Caki2 (cell line): ENCODE results near the gene VWA7. TPM values are rescaled to one million over a fixed set of nuclear protein-coding genes. Genes with fewer than 3 reads are reported as not detected.

Source experiments
- DNase-seq: peaks from one replicate; pipeline ENCODE4 v3.0.0-alpha.2; 2015; ENCODE audit warnings: low read depth
- in situ Hi-C: cut with HindIII; loops from 2 replicates; pipeline ENCODE4 v1.10.0; 2016; ENCODE audit warnings: low sequenced_read_pairs, low pct_unique_long_range_greater_than_20kb, mixed read lengths
- total RNA-seq: library from RNA; depleted of rRNA; stranded (reverse); fragments of >200 nt; shearing (Covaris generic); gene quantifications from 2 replicates; pipeline ENCODE4 v1.2.3, GENCODE V29; 2014; ENCODE audit warnings: low replicate concordance

Gene VWA7
- total RNA-seq, 1 experiment from 2014 or later: 5.5 TPM

DNA sequence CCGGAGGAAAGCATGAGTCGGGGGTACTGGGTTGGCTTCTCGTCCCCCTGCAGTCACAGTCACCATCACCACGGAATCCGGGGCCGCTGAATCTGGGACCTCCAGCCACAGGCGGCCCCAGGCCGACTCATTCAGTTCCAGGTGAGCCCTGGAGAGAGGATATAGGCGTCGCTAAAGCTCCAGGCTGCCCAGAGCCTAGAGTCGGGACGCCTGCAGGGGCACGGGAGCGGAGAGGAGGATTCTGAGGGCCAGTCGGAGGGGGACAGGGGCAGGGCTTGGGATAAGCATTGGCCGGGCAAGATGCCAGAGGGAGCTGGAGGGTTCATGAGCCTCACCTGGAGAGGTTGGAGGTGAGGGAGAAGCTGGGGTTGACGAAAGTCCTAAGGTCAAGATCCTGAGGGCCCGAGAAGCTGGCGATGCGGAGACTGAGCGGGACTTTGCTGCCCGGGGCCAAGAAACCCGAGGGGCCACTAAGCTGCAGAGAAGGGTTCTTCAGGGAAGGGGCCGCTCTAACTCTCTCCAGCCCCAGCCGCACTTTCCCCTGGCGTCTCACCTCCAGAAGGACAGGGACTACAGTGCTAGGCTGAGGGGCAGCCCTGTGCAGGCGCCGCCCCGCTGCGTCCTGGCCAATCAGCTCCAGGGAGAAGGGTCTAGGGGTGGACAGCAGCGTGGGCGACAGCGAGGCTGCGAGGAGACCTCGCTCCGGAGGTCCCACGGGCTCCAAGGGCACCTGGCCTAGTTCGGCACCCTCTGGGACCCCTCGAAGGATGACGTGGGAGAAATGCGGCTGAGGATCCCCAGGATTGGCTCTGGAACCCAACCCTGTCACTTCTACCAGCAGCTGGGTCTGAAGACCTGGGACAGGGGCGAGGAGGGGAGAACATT, 11.0 kb downstream of the VWA7 start:
- no peak for DNase-seq
- in situ Hi-C loops: no loop called here

DNA sequence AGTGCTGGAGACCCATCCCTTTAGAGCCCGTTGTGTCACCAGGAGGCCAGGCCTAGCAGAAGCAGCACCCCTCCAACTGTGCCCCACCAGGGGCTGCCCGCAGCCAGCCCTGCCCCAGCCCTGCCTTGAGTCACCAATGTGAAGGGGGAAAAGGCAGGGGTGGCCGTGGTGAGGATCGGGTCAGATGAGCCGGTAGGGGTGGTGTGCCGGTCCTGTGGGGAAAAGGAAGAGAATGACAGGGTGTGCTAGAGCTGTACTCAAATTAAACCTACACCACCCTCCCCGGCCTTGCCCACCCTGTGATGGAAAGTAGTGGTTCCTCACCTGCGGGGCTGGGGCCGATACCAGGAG, 11.6 kb downstream of the VWA7 start:
- in situ Hi-C loops: no loop called here
- DNase-seq: no peak

DNA sequence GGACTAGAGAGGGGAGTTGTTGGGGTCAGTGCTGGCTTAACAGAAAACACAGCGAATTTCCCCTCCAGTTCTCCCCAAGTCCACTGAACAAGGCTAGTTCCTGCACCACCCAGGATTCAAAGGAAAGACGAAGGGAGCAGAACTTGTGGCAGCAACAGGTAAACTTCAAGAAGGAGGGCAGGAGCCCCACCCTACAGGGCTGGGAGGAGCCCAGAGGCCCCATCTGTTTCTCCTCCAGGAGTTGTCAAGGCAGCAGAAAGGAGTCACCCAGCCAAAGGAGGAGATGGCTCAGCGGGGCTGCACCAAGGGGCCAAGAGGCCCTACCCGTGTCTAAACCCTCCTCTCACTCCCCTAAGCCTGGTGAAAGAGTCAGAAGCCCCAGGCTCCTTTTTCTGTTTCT, 12.9 kb downstream of the VWA7 start:
- in situ Hi-C loops: no loop called here
- no peak for DNase-seq

DNA sequence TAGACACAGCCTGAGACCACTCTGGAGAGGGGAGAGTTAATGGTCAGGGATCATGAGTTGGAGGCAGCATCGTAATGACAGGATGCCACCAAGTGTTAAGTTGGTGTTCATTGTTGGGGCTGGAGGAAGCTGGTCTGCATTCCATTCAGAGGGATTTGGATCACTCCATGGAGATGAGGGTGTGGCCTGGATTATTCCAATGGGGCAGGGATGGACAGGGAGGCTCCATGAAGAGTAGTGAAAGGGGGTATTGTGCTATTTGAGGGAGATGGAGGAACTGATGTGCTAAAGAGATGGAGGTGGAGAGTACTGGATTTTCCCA, 13.5 kb downstream of the VWA7 start:
- in situ Hi-C loops: no loop called here
- DNase-seq: peak; percentile 69

DNA sequence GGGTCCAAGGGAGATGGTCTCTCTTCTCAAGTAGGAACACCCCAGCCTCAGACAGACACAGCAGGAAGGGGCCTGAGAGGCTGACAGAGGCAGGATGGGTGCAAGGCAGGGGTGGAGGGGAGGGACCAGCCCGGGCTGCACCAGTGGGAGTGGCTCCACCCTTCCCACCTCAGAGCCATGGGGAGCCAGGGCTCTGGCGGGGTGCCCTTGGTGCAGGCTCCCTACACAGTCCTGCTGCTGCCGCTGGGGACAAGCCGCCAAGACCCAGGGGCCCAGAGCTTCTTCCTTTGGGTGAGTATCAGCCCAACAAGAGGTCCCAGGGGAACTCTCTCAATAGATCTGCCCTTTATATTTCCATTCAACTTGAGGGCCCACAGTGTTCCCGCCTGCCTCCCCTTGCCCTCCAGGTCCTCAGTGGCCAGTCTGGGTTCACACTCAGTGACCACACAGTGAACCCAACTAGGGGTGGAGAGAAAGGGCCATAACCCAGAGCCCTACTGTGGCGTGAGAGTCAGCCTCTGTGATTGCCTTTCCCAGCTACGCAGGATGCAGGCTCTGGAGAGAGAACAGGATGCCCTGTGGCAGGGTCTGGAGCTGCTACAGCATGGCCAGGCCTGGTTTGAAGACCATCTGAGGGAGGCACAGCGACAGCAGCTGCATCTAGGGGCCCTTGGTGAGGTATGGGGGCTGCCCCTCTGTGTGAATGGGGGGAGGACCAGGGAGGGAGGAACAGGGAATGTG, 14.1 kb downstream of the VWA7 start:
- in situ Hi-C loops: no loop called here
- no peak for DNase-seq

DNA sequence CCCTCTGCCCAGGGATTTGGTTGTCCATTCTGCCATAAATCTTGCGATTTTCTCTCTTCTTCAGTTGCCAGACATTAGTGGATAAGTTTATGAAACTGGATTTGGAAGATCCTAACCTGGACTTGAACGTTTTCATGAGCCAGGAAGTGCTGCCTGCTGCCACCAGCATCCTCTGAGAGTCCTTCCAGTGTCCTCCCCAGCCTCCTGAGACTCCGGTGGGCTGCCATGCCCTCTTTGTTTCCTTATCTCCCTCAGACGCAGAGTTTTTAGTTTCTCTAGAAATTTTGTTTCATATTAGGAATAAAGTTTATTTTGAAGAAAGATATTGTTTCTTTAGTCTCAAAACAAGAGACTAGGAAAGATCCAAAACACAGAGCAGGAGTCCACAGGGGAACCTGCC, 14.8 kb downstream of the VWA7 start, which contains the start of gene SAPCD1:
SAPCD1 (plus strand) TSS at position 301 of the 400 bp plus-strand sequence. CDS start 399 bp downstream, outside the sequence.
- in situ Hi-C loops: no loop called here

DNA sequence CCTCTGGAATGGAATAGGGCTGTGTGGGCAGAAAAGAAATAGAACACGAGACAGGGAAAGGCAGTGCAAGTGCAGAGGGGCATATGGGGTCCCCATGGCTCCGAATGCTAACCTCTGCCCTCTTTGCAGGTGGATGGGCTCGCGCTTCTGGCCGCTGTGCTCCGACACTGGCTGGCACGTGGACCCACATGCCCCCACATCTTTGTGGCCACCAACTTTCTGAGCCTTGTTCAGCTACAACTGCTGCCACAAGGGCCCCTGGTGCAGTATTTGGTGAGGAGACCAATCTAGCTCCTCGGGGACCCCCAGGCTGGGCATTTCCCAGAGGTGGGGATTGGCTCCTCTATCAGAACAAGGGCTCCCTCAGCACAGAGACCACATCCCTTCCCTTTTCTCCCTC, 15.8 kb downstream of the VWA7 start:
- no peak for DNase-seq
- in situ Hi-C loops: no loop called here

More for the DNA sequence above, 14.8 kb downstream of the VWA7 start, which contains the start of gene SAPCD1:
- no peak for DNase-seq

DNA sequence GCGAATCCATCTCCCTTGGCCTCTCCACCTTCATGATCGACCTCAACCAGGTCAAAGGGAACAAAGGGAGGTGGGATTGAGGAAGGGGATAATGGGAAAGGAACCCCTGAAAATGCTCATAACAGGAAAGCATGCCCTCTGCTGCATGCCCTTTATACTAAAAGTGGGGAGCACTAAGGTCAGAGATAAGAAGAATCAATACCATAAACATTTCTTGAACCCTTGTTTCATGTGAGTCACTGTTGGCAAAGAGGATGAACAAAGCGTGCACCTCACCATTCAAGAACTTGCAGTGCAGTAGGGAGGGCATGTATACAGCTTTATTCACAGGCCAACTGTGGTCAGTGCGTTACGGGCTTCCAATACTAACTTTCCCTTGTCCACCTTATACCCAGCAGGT, 16.3 kb downstream of the VWA7 start:
- no peak for DNase-seq
- in situ Hi-C loops: no loop called here

DNA sequence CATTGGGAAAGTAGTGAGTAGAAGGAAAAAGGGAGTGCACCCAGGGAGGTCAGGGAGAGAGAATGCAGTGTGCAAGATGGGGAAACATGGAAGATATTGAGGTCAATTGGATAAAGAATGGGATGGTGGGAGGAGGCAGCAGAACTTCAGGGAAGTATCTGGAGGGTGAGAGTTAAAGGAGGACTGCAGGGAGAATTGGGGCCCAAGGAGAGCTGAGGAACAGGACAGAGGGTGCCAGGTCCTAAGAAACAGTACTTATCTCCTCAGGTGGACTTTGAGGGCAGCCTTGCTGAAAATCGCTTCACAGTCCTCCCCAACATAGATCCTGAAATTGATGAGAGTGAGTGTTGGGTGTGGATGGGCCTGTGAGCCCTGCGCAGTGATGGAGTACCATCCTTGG, 18.8 kb downstream of the VWA7 start:
- DNase-seq: no peak
- in situ Hi-C loops: no loop called here

DNA sequence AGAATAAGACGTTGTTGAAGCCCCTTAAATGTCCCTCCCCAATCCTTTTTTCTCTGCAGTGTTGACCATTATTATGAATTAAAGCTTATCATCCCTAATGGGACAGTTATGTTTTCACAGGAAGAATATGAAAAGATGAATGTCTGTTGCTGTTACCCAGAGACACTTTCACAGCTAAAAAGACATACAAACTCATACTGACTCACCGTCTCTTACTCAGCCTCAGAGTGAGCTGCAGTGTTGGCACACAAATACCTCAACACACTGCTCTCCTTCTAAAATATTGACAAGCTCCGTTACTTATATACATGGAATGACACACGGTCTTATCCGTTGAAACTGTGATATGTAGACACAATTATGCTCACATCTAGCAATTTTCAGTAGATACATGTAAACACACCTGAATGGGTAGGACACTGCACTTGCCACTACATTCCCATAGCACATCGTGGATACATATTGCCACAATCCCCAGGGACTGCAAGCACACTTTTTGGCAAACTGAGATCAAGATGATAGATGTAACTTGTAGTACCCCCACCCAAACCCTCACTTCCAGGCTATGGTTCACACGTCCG, 24.3 kb downstream of the VWA7 start:
- in situ Hi-C loops: no loop called here
- DNase-seq: no peak

DNA sequence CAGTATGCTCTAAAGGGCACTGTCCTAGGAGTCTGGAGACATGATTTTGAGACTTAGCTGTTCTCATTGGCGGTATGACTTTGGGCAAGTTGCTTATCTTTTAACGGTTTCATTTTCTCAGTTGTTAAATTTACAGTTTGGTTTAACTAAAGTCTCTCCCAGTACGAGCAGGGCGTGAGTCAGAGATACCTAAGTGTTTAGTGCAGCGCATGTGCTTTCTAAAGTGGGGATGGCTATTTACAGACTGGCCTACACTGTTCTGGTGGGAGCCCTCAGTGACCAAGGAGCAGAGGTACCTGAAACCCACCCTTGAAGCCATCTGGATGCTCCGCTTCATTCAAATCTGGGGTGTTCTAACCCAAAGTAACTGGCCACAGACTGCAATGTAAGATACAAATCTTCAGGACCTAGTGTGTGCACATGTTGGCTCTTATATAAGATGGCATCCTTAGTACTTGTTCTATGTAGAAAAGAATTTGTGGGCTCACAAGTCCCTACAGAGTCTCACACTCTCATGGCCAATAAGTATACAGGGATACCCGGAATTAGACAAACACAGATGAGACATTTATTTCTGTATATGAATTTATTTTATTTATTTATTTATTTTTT, 26.6 kb downstream of the VWA7 start:
- no peak for DNase-seq
- in situ Hi-C loops: no loop called here

DNA sequence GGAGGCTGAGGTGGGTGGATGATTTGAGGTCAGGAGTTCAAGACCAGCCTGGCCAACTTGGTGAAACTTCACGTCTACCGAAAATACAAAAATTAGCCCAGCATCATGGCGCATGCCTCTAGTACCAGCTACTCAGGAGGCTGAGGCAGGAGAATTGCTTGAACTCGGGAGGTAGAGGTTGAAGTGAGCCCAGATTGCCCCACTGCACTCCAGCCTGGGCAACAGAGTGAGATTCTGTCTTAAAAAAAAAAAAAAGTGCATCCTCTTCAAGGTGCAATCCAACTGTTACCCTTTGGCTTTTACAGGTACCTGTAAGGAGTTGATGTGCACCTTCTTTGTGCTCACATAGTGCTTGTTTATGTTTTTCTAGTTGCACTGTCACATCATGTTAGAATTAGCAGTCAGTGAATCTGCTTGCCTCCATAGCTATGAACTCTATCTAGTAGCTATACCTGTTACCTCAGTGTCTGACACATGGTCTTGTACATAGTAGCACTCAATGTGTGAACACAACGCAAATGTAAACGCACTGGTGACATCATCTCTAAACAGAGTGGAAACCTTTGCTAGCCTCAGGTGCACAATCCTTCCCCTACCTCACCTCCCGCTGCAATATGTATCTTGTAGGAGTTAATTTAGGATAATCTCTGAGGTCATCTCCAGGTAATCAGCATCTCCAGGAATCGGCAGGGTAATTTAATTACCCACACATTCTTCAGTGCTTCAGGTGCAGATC, 27.7 kb downstream of the VWA7 start:
- in situ Hi-C loops: no loop called here
- no peak for DNase-seq

DNA sequence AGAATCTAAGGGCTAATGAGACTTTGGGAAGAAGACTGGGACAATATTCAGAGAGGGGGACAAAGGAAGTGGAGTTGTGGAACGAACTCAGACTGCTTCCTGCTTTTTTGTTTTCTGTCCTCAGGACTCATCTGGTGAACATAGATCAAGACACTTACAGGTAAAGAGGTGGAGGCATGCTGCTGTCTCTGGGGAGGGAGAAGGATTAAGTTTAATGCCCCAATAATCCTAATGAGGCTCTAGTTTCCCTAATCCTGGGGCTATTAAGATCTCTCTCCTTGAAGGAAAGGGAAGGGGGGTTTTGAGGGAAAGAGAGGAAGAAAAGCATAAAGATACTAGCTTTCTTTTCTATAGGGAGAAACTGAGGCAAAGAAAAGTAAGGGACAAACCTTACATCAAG, 32.7 kb downstream of the VWA7 start:
- DNase-seq: no peak
- in situ Hi-C loops: no loop called here

DNA sequence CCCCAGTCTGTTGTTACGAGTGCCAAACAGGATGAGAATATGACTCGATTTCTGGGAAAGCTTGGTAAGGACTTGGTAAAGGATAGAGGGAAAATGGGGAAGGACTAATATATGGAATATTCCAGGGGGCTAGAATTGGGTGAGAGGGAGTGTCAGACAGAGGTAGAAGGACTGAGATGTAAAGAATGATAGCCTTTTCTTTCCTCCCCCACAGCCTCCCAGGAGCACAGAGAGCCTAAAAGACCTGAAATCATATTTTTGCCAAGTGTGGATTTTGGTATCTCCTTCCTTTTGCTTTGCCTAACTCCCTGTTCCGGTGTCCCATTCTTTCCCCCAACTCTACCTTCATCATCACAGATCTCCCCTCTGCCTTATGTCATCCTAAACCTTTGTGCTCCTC, 34.2 kb downstream of the VWA7 start:
- DNase-seq: no peak
- in situ Hi-C loops: no loop called here

DNA sequence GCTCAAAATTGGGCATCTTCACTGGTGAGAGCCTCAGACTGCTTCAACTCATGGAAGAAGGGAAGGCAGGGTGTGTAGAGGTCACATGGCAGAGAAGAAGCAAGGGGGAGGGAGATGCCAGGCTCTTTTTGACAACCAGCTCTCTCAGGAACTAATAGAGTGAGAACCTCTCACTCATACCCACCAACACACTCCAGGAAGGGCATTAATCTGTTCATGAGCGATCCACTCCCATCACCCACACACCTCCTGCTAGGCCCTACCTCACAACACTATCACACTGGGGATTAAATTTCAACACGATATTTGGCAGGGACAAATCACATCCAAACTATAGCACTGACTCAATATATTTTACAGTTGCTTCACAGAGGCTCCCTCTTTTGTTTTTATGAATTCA, 35.3 kb downstream of the VWA7 start:
- in situ Hi-C loops: no loop called here
- no peak for DNase-seq

DNA sequence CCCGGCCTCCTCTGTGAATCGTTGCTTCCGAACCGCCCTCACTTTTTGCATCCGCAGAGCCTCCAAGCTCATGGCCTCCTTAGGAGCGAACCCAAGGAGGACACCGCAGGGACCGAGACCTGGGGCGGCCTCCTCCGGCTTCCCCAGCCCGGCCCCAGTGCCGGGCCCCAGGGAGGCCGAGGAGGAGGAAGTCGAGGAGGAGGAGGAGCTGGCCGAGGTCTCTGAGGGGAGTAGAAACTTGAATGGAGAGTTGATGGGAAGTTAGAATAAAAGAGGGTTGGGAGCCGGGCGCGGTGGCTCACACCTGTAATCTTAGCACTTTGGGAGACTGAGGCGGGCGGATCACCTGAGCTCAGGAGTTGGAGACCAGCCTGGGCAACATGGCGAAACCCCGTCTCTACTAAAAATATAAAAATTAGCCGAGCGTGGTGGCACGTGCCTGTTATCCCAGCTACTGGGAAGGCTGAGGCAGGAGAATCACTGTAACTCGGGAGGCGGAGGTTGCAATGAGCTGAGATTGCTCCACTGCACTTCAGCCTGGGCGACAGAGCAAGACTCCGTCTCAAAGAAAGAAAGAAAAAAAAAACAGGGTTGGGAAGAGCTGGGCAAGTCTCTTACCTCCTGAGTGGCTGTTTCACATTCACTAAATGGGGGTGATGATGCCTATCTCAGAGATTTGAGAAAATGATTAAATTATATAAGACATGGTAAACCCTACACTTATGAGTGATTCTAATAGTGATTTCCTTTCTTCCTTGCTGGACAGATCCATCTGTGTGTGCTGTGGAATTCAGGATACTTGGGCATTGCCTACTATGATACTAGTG, 36.5 kb downstream of the VWA7 start:
- in situ Hi-C loops: no loop called here
- DNase-seq: peak; percentile 63

DNA sequence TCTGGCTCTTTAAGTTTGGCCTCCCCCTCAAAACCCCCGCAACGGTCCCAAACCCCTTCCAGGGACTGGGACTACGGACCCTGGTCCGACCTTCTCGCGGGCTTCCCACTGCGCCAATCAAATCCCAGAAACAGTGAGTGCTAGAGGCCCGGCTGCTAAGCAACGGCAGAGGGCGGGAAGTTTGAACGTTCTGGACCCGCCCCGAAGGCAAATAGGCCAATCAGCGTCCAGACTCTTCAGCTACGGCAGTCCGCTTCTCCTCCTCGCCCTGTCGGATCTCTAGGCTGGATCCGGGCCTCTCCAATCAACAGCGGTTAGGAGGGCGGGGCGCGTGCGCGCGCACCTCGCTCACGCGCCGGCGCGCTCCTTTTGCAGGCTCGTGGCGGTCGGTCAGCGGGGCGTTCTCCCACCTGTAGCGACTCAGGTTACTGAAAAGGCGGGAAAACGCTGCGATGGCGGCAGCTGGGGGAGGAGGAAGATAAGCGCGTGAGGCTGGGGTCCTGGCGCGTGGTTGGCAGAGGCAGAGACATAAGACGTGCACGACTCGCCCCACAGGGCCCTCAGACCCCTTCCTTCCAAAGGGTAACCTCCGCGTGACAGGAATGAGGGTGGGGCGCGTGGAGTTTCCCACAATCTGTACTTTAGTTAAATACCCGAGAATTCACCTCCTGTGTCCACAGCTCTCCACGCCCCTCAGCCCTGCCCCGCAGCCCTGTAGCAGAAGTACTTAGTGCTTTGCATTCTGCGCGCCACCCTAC, 37.3 kb downstream of the VWA7 start, which contains the start of gene MSH5:
MSH5 (plus strand) TSS at position 367 of the 758 bp plus-strand sequence. CDS start 462 bp downstream, outside the sequence.
- peak; percentile 100 for DNase-seq

More for the DNA sequence above, 37.3 kb downstream of the VWA7 start, which contains the start of gene MSH5:
- in situ Hi-C loops: no loop called here
